Skeletal muscle satellite cell (primary cell): ENCODE data around the gene PTN.

Experiments
- H3K27me3 ChIP-seq: 2 replicates; pipeline ENCODE4 v1.7.0; 2013; ENCODE audit warnings: low read length; ENCODE audit not compliant: control insufficient read depth, insufficient read depth
- H3K36me3 ChIP-seq: 2 replicates; pipeline ENCODE4 v1.7.0; 2013; ENCODE audit warnings: mild to moderate bottlenecking, control low read depth, low read length; ENCODE audit not compliant: insufficient read depth
- H3K4me1 ChIP-seq: 2 replicates; pipeline ENCODE4 v1.7.0; 2013; ENCODE audit warnings: low read length; ENCODE audit not compliant: control insufficient read depth, insufficient read depth
- H3K4me2 ChIP-seq: 2 replicates; pipeline ENCODE4 v1.7.0; 2013; ENCODE audit warnings: mild to moderate bottlenecking, low read length
- H3K4me3 ChIP-seq: 2 replicates; pipeline ENCODE4 v1.7.0; 2013; ENCODE audit warnings: low read length
- H3K9ac ChIP-seq: 2 replicates; pipeline ENCODE4 v1.7.0; 2013; ENCODE audit warnings: mild to moderate bottlenecking, low read depth, low read length, moderate library complexity
- H3K9me3 ChIP-seq: replicated peaks from 2 replicates; pipeline ENCODE4 v1.7.0; 2013; ENCODE audit warnings: mild to moderate bottlenecking, control low read depth, low read length

The PTN gene

DNA sequence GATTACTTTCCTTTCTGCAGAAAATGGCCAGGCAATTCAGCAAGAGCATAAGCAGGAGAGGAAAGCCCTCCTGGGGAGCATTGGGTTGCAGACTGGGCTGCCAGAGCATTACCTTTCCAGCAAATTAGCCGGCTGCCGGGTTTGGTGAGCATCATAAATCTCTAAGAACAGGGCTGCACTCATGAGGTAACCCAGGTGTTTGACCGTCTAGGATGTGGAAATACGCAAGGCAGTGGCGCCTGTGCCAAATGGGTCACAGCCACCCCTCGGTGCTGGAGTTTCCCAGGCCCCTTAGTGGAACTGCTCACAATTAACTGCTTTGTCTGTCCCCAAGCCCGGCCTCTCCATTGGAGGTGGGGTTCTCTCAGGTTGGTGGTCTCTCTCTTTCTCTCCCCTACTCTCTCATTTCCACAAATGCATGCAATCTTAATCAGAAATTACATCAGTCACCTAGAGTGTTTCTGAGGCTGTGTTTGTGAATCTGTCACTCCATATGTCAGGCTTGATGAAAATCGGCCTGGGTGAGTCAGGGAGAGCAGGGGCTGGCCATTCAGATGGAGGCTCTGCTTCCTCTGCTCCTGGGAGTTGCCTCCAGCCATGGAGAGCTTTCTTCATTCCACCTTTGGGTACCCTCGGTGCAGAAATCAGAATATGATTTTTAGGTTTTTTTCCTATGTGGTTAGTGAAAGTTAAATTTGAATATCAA lies 26.7 kb downstream of the PTN start:
- no peak overlapping the region for H3K9ac ChIP-seq
- H3K4me2 ChIP-seq, result no peak overlapping the region
- H3K36me3 ChIP-seq, result no peaks in the 10 kb centered on the region
- peaks cover 9% of the 10 kb centered on the region for H3K27me3 ChIP-seq
- H3K9me3 ChIP-seq, result no peaks in the 10 kb centered on the region
- H3K4me3 ChIP-seq, result no peak overlapping the region
- no peaks in the 10 kb centered on the region for H3K4me1 ChIP-seq

DNA sequence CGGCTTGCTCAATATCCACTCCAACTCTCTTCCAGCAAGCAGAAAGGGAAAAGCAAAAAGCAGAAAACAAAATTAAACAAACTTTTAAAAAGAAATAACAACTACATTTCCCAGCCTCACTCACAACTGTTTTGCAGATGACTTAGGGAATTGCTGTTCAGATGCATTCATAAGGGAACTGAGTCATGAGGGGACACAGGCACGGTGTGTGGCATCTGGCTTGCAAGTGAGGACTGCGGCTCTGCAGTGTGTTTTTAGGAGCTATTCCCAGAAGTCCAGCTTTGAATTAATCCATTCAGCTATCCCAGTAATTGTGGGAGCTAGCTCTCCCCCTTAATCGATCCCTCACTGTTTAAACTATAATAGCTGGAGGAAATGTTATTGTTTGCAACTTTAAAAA lies 30.3 kb downstream of the PTN start:
- H3K4me3 ChIP-seq, result no peak overlapping the region
- no peaks in the 10 kb centered on the region for H3K9me3 ChIP-seq
- H3K4me2 ChIP-seq, result no peak overlapping the region
- no peak overlapping the region for H3K9ac ChIP-seq
- H3K36me3 ChIP-seq, result no peaks in the 10 kb centered on the region
- H3K27me3 ChIP-seq, result peaks cover 9% of the 10 kb centered on the region
- no peaks in the 10 kb centered on the region for H3K4me1 ChIP-seq

GRCh38 chr7:137306748-137307147 lies 36.8 kb downstream of the PTN start:
- Histone ChIP-seq H3K4me2 (no peak overlapping the region), H3K36me3 (no peaks in the 10 kb centered on the region), H3K4me3 (no peak overlapping the region), H3K9ac (no peak overlapping the region), H3K9me3 (no peaks in the 10 kb centered on the region), H3K4me1 (no peaks in the 10 kb centered on the region), H3K27me3 (peaks cover 17% of the 10 kb centered on the region)

DNA sequence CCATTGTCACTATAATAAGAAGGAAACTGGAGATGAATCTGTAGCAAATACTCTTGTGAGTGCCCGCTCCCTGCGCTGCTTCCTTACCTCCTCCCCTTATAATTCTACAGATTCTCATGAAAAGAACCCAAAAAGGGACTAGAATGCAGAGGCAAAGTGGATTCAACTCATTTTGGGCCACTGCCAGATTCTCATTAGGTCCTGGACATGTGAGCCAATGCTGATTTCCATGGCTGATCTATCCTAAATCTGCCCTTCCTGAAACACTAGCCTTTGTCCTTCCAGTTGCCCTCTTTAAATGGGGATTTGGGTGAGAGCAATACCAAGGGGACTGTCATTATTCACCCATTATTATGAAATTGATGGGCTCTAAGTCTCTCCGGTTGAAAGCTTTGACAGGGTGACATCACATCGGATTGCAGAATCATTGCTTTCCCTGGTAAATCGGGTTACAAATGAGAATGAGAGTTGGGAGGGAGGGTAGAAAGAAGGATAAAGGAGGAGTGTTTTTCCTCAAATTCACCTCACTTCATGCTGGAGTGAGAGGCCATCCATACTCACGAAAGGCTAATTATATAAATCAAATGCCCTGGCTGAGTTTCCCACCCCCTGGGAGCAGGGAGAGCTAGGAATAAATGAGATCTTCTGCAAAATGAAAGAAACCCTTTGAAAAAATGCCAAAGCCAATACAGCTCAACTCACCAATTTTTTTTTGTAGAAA lies 37.5 kb downstream of the PTN start:
- H3K4me2 ChIP-seq, result no peak overlapping the region
- no peaks in the 10 kb centered on the region for H3K36me3 ChIP-seq
- peaks cover 17% of the 10 kb centered on the region for H3K27me3 ChIP-seq
- no peak overlapping the region for H3K9ac ChIP-seq
- no peaks in the 10 kb centered on the region for H3K9me3 ChIP-seq
- no peak overlapping the region for H3K4me3 ChIP-seq
- no peaks in the 10 kb centered on the region for H3K4me1 ChIP-seq

DNA sequence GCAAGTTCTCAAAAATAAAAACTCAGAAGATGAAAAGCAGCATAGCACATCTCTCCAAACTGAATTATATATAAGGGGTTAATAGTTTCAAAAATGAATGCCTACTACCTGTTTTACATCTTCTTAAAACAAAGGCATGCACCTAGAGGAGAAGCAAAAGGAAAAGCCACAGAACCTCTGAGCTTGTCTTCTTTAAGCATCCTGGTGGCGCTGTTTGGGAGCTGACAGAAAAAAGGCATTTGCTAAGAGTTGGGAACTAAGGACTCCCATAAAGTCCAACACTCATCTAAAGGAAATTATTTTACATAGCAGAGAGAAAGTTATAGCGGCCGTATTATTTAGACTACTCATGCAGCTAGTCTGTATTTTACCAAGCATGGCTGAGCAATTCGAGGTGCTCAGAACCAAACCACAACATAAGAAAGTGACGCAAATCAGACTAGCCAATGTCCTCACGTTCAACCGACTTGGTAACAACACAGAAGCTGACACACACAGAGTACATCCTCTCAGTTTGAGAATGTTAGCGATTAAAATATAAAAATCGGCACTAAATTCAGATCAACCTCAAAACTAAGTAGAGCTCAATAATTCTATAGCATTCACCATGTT lies 38.8 kb downstream of the PTN start:
- no peaks in the 10 kb centered on the region for H3K4me1 ChIP-seq
- peaks cover 20% of the 10 kb centered on the region for H3K27me3 ChIP-seq
- no peak overlapping the region for H3K4me3 ChIP-seq
- no peak overlapping the region for H3K9ac ChIP-seq
- no peak overlapping the region for H3K4me2 ChIP-seq
- H3K9me3 ChIP-seq, result no peaks in the 10 kb centered on the region
- no peaks in the 10 kb centered on the region for H3K36me3 ChIP-seq

- Histone ChIP-seq H3K36me3 (no peaks in the 10 kb centered on the region), H3K4me3 (no peak overlapping the region), H3K9me3 (no peaks in the 10 kb centered on the region), H3K27me3 (peaks cover 20% of the 10 kb centered on the region), H3K4me1 (no peaks in the 10 kb centered on the region), H3K9ac (no peak overlapping the region), H3K4me2 (no peak overlapping the region)
Measured at GRCh38 chr7:137304165-137304564, 39.4 kb downstream of the PTN start.

GRCh38 chr7:137302081-137302480 lies 41.5 kb downstream of the PTN start:
- no peaks in the 10 kb centered on the region for H3K4me1 ChIP-seq
- H3K27me3 ChIP-seq, result peaks cover 20% of the 10 kb centered on the region
- no peaks in the 10 kb centered on the region for H3K36me3 ChIP-seq
- no peak overlapping the region for H3K9ac ChIP-seq
- no peak overlapping the region for H3K4me3 ChIP-seq
- no peak overlapping the region for H3K4me2 ChIP-seq
- H3K9me3 ChIP-seq, result no peaks in the 10 kb centered on the region

DNA sequence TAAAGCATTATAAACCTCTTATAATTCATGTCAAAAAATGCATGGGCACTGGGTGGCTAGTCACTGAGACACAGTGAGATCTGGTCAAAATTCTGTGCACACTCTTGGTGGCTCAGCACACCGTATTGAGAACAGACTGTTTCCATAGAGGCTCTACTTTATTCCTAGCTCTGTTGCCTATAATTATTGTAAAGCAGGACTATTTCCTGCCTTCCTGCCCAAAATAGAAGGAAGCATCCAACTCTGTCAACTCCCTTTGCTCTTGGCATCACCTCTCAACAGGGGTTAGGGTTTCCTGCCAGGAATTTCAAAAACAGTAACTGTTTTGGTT lies 45.1 kb downstream of the PTN start:
- Histone ChIP-seq H3K4me3 (no peak overlapping the region), H3K27me3 (peaks cover 3% of the 10 kb centered on the region), H3K4me2 (no peak overlapping the region), H3K9me3 (no peaks in the 10 kb centered on the region), H3K36me3 (no peaks in the 10 kb centered on the region), H3K4me1 (no peaks in the 10 kb centered on the region), H3K9ac (no peak overlapping the region)

GRCh38 chr7:137297551-137298463 lies 45.7 kb downstream of the PTN start:
- no peaks in the 10 kb centered on the region for H3K36me3 ChIP-seq
- H3K9me3 ChIP-seq, result no peaks in the 10 kb centered on the region
- peaks cover 3% of the 10 kb centered on the region for H3K27me3 ChIP-seq
- H3K9ac ChIP-seq, result no peak overlapping the region
- H3K4me2 ChIP-seq, result no peak overlapping the region
- no peak overlapping the region for H3K4me3 ChIP-seq
- H3K4me1 ChIP-seq, result no peaks in the 10 kb centered on the region

- Histone ChIP-seq H3K4me2 (no peak overlapping the region), H3K9ac (no peak overlapping the region), H3K27me3 (peaks cover 3% of the 10 kb centered on the region), H3K4me1 (no peaks in the 10 kb centered on the region), H3K36me3 (no peaks in the 10 kb centered on the region), H3K9me3 (no peaks in the 10 kb centered on the region), H3K4me3 (no peak overlapping the region)
Measured at GRCh38 chr7:137296576-137296975, 47.0 kb downstream of the PTN start.

GRCh38 chr7:137295739-137296324 lies 47.7 kb downstream of the PTN start:
- Histone ChIP-seq H3K4me2 (no peak overlapping the region), H3K9ac (no peak overlapping the region), H3K36me3 (no peaks in the 10 kb centered on the region), H3K27me3 (peaks cover 3% of the 10 kb centered on the region), H3K9me3 (no peaks in the 10 kb centered on the region), H3K4me1 (no peaks in the 10 kb centered on the region), H3K4me3 (no peak overlapping the region)
